ENCODE measurements around the gene ZC3H12C. TPM values are rescaled to one million over a fixed set of nuclear protein-coding genes. Genes with fewer than 3 reads are reported as not detected.
"Not testable (repeated sequence)": the region's sequence is repeated elsewhere in the genome, so short reads cannot be mapped to it uniquely, and the experiment has no call there.

Gene ZC3H12C
- total RNA-seq, 2 experiments from 2014 or later = 2.8 to 12.2 TPM

DNA sequence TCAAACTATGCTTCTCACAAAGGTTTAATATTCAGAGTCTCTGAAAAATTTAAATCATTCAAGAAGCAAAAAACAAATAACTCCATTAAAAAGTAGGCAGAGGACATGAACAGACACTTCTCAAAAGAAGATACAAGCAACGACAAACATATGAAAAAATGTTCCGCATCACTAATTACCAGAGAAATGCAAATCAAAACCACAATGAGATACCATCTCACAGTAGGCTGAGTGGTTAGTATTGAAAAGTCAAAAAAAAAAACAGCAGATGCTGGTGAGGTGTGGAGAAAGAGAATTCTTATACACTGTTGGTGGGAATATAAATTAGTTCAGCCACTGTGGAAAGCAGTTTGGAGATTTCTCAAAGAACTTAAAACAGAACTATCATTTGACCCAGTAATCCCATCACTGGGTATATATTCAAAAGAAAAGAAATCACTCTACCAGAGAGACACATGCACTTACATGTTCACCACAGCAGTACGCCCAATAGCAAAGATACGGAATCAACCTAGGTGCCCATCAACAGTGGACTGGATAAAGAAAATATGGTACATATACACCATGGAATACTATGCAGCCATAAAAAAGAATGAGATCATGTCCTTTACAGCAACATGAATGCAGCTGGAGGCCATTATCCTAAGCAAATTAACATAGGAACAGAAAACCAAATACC is 99.6 kb downstream of the ZC3H12C start:
- peaks cover 14% of the 10 kb centered on the region for H3K4me1 Mint-ChIP-seq
- not testable (repeated sequence) for H3K4me3 Mint-ChIP-seq; H3K27ac Mint-ChIP-seq; H3K9me3 Mint-ChIP-seq (ENCODE audit: low read depth); H3K36me3 Mint-ChIP-seq; DNase-seq
- CTCF ChIA-PET = interaction anchor here (0.8 kb wide), 1 partner anchor 217 kb away, joined by 3 read pairs; no protein-coding TSS in a partner anchor
- ATAC-seq = peak; percentile 69
- H3K27me3 Mint-ChIP-seq = peaks cover 17% of the 10 kb centered on the region

- H3K4me3 Mint-ChIP-seq; CTCF ChIA-PET; H3K27ac Mint-ChIP-seq; H3K9me3 Mint-ChIP-seq (ENCODE audit: low read depth); H3K36me3 Mint-ChIP-seq; ATAC-seq; DNase-seq: not testable (repeated sequence)
- peaks cover 17% of the 10 kb centered on the region for H3K27me3 Mint-ChIP-seq
- H3K4me1 Mint-ChIP-seq = peaks cover 14% of the 10 kb centered on the region
These were observed 101.1 kb downstream of the ZC3H12C start for GRCh38 chr11:110194211-110194766.

GRCh38 chr11:110196241-110196754 is 103.1 kb downstream of the ZC3H12C start:
- H3K4me1 Mint-ChIP-seq = peaks cover 14% of the 10 kb centered on the region
- no peak for DNase-seq
- H3K27me3 Mint-ChIP-seq = peaks cover 15% of the 10 kb centered on the region
- CTCF ChIA-PET = interaction anchor here (0.7 to 1.5 kb wide), 2 partner anchors 40 to 239 kb away, joined by 3 to 5 read pairs; no protein-coding TSS in a partner anchor
- peaks cover 1% of the 10 kb centered on the region for H3K36me3 Mint-ChIP-seq
- H3K4me3 Mint-ChIP-seq = no peak overlapping the region
- no peak for ATAC-seq
- H3K9me3 Mint-ChIP-seq (ENCODE audit: low read depth) = no peaks in the 10 kb centered on the region
- no peak overlapping the region for H3K27ac Mint-ChIP-seq

DNA sequence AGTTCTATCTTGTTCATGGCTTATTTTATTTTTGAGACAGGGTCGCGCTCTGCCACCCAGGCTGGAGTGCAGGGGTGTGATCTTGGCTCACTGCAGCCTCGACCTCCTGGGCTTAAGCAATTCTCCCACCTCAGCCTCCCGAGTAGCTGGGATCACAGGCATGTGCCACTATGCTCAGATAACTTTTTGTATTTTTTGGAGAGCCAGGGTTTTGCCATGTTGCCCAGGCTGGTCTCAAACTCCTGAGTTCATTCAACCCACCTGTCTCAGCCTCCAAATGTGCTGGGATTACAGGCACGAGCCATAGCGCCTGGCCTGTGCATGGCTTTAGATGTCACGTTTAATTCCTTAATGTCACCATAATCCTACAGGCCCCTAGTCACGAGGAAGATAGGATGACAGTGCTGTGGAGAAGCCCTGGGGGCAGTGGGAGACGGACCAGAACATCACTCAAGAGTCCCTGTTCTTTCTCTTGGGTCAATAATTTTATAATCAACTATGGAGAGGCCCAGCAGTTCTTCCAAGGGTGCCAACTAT is 103.8 kb downstream of the ZC3H12C start:
- CTCF ChIA-PET = interaction anchor here (1.4 to 5.1 kb wide), 3 partner anchors 10 to 234 kb away, joined by 3 to 80 read pairs (median 6); partner anchors contain the start of gene FDX1
- Mint-ChIP-seq H3K27me3 (peaks cover 15% of the 10 kb centered on the region), H3K9me3 (ENCODE audit: low read depth) (no peaks in the 10 kb centered on the region)

GRCh38 chr11:110198031-110198729 is 105.0 kb downstream of the ZC3H12C start:
- H3K4me1 Mint-ChIP-seq = peaks cover 3% of the 10 kb centered on the region
- H3K27ac Mint-ChIP-seq = no peak overlapping the region
- peaks cover 5% of the 10 kb centered on the region for H3K27me3 Mint-ChIP-seq
- no peak overlapping the region for H3K4me3 Mint-ChIP-seq
- ATAC-seq (no peak), DNase-seq (no peak)
- CTCF ChIA-PET = interaction anchor here (1.4 to 5.1 kb wide), 4 partner anchors 9 to 233 kb away, joined by 3 to 80 read pairs (median 28); partner anchors contain the start of gene FDX1
- H3K36me3 Mint-ChIP-seq = peaks cover 1% of the 10 kb centered on the region
- no peaks in the 10 kb centered on the region for H3K9me3 Mint-ChIP-seq (ENCODE audit: low read depth)

More for the DNA sequence above, 103.8 kb downstream of the ZC3H12C start:
- DNase-seq = no peak
- ATAC-seq = no peak
- Mint-ChIP-seq H3K36me3 (peaks cover 1% of the 10 kb centered on the region), H3K4me3 (no peak overlapping the region), H3K27ac (no peak overlapping the region), H3K4me1 (peaks cover 14% of the 10 kb centered on the region)

- Mint-ChIP-seq H3K9me3 (ENCODE audit: low read depth) (no peaks in the 10 kb centered on the region), H3K4me1 (peaks cover 2% of the 10 kb centered on the region), H3K27me3 (peaks cover 3% of the 10 kb centered on the region), H3K27ac (no peak overlapping the region), H3K4me3 (no peak overlapping the region), H3K36me3 (no peaks in the 10 kb centered on the region)
- no peak for ATAC-seq
- DNase-seq = no peak
- CTCF ChIA-PET = interaction anchor here (0.8 to 5.1 kb wide), 3 partner anchors 175 to 232 kb away, joined by 3 to 80 read pairs (median 51); partner anchors contain the start of gene FDX1
These were observed 106.2 kb downstream of the ZC3H12C start for GRCh38 chr11:110199184-110199981.

- ATAC-seq (no peak), DNase-seq (no peak)
- H3K4me3 Mint-ChIP-seq = no peak overlapping the region
- peaks cover 2% of the 10 kb centered on the region for H3K27me3 Mint-ChIP-seq
- CTCF ChIA-PET = interaction anchor here (0.7 to 5.1 kb wide), 13 partner anchors 17 to 750 kb away, joined by 3 to 80 read pairs (median 8); partner anchors contain the start of gene FDX1
- H3K36me3 Mint-ChIP-seq = no peaks in the 10 kb centered on the region
- peaks cover 2% of the 10 kb centered on the region for H3K4me1 Mint-ChIP-seq
- no peak overlapping the region for H3K27ac Mint-ChIP-seq
- no peaks in the 10 kb centered on the region for H3K9me3 Mint-ChIP-seq (ENCODE audit: low read depth)
These were observed 107.0 kb downstream of the ZC3H12C start for GRCh38 chr11:110200241-110200640.

DNA sequence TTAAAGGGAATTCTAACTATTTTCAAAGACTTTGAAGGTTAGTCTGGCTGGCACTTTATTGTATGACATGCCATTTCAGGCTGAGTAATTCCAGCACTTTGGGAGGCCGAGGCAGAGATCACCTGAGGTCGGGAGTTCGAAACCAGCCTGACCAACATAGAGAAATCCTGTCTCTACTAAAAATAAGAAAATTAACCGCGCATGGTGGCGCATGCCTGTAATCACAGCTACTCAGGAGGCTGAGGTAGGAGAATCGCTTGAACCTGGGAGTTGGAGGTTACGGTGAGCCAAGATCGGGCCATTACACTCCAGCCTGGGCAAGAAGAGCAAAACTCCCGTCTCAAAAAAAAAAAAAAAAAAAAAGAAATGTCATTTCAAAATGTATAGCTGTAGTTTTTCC is 107.6 kb downstream of the ZC3H12C start:
- Mint-ChIP-seq H3K27me3 (peaks cover 2% of the 10 kb centered on the region), H3K4me3 (no peak overlapping the region), H3K36me3 (no peaks in the 10 kb centered on the region), H3K9me3 (ENCODE audit: low read depth) (no peaks in the 10 kb centered on the region), H3K27ac (no peak overlapping the region), H3K4me1 (peaks cover 2% of the 10 kb centered on the region)
- ATAC-seq (no peak), DNase-seq (no peak)
- CTCF ChIA-PET = interaction anchor here (0.7 to 5.1 kb wide), 33 partner anchors 10 to 749 kb away, joined by 3 to 80 read pairs (median 4); partner anchors contain the start of gene FDX1

DNA sequence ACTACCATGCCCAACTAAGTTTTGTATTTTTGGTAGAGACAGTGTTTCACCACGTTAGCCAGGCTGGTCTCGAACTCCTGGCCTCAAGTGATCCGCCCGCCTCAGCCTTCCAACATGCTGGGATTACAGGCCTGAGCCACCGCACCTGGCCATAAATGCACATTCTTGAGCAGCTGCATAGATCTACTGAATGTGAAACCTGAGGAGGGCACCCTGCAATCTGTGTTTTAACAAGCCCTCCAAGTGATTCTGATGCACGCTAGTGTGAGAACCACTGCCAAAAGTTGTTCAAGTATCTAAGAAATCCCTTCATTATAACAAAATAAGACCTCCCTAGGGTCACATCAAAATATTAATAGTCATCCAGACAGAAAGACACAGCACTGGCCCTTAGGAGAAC is 113.9 kb downstream of the ZC3H12C start:
- ATAC-seq = no peak
- CTCF ChIA-PET = interaction anchor here (1.2 to 1.6 kb wide), 2 partner anchors 10 to 152 kb away, joined by 3 read pairs; no protein-coding TSS in a partner anchor
- no peaks in the 10 kb centered on the region for H3K4me1 Mint-ChIP-seq
- H3K27ac Mint-ChIP-seq = no peak overlapping the region
- H3K4me3 Mint-ChIP-seq = no peak overlapping the region
- peaks cover 6% of the 10 kb centered on the region for H3K27me3 Mint-ChIP-seq
- DNase-seq = no peak
- H3K36me3 Mint-ChIP-seq = no peaks in the 10 kb centered on the region
- H3K9me3 Mint-ChIP-seq (ENCODE audit: low read depth) = no peaks in the 10 kb centered on the region

GRCh38 chr11:110208678-110209312 is 115.6 kb downstream of the ZC3H12C start:
- not testable (repeated sequence) for H3K36me3 Mint-ChIP-seq; H3K9me3 Mint-ChIP-seq (ENCODE audit: low read depth); ATAC-seq; DNase-seq; H3K4me1 Mint-ChIP-seq; H3K27me3 Mint-ChIP-seq
- CTCF ChIA-PET = interaction anchor here (0.6 to 1.6 kb wide), 2 partner anchors 150 to 169 kb away, joined by 3 read pairs; no protein-coding TSS in a partner anchor
- H3K27ac Mint-ChIP-seq = peak overlapping the region; percentile 40
- peak overlapping the region; percentile 75 for H3K4me3 Mint-ChIP-seq

GRCh38 chr11:110209313-110209694 is 116.1 kb downstream of the ZC3H12C start:
- H3K4me1 Mint-ChIP-seq; H3K9me3 Mint-ChIP-seq (ENCODE audit: low read depth); DNase-seq; H3K27me3 Mint-ChIP-seq; H3K36me3 Mint-ChIP-seq; H3K27ac Mint-ChIP-seq; ATAC-seq: not testable (repeated sequence)
- H3K4me3 Mint-ChIP-seq = peak overlapping the region; percentile 75
- CTCF ChIA-PET = interaction anchor here (0.6 kb wide), 1 partner anchor 169 kb away, joined by 3 read pairs; no protein-coding TSS in a partner anchor

All from activated CD8-positive, alpha-beta memory T cell treated with anti-CD3 and anti-CD28 coated beads, Interleukin-2, amount 10 ng/mL, durations not matched to agents 7 days and 5 days (primary cell).